Gastrocnemius medialis (tissue), 4 donors: ENCODE data around the gene PATL2.

Experiments used
- POLR2A ChIP-seq, 2 donors: fragments of 450-650 bp; IDR thresholded peaks; one replicate each; pipeline ENCODE4 v1.6.1; 2017; ENCODE audit warnings: antibody characterized with exemption in 2 of 2, mild to moderate bottlenecking in 2 of 2, moderate library complexity in 2 of 2
- TF ChIP-seq, protein P1 (sequence below), 5 experiments: fragments of 450-650 bp in 3 of 5; fragments of 200-600 bp in 2 of 5; sonication (generic) in 2 of 5; IDR thresholded peaks in 4 of 5; conservative IDR thresholded peaks in 1 of 5; 1 replicate in 4 of 5; 2 replicates in 1 of 5; pipeline ENCODE4 v1.5.1; 2016 to 2019; ENCODE audit warnings: antibody characterized with exemption in 5 of 5, mild to moderate bottlenecking in 3 of 5, moderate library complexity in 3 of 5

DNA sequence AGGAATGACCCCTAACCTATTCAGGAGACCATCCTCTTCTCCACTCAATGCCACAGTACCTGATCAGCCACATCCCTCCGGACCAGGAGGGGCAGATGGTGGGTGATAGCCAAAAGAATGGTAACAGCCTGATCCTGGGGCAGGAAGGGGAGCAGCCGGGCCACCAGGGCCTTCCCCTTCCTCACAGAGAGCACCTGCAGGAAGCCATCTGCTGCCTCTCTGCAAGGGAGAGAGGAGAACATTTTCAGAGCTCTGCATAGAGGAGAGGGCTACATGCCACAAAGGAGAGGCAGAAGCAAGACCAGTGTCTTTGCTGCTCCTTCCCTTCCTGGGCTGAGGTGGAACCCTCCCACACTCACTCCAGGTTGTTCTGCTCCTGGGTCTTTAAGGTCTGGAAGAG, 42.2 kb downstream of the PATL2 start:
- TF ChIP-seq, protein P1, sequence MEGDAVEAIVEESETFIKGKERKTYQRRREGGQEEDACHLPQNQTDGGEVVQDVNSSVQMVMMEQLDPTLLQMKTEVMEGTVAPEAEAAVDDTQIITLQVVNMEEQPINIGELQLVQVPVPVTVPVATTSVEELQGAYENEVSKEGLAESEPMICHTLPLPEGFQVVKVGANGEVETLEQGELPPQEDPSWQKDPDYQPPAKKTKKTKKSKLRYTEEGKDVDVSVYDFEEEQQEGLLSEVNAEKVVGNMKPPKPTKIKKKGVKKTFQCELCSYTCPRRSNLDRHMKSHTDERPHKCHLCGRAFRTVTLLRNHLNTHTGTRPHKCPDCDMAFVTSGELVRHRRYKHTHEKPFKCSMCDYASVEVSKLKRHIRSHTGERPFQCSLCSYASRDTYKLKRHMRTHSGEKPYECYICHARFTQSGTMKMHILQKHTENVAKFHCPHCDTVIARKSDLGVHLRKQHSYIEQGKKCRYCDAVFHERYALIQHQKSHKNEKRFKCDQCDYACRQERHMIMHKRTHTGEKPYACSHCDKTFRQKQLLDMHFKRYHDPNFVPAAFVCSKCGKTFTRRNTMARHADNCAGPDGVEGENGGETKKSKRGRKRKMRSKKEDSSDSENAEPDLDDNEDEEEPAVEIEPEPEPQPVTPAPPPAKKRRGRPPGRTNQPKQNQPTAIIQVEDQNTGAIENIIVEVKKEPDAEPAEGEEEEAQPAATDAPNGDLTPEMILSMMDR (IDR thresholded peaks at IDR 0.05 in 4 of 5, conservative IDR thresholded peaks at IDR 0.05 in 1 of 5) = no peak
- no peak for TF ChIP-seq POLR2A (IDR thresholded peaks at IDR 0.05)
